NCI-H128 (cell line): ENCODE measurements around the gene FTO.

Source experiments
- DNase-seq: peaks from one replicate; lab custom pipeline; 2025; ENCODE audit not compliant: unreplicated experiment; lab: John Stamatoyannopoulos, UW

Gene FTO

GRCh38 chr16:53924331-53925106, 220.6 kb downstream of the FTO start:
- no peak for DNase-seq

DNA sequence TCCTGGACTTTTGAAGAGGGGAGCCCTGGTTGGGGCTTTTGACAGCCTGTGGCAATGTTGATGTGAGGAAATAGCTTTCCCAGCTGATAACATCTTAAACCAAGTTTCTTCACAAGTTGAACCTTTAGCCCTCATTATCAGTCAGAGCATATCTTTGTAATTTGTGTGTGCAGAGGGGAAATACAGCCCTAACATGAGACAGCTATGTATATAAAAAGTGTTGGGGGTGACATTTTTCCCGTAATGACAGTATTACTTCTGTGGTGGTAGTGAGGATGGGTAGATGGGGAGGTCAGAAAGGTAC, 221.1 kb downstream of the FTO start:
- no peak for DNase-seq

- no peak for DNase-seq
Observed at GRCh38 chr16:53925526-53925925, 221.6 kb downstream of the FTO start.

GRCh38 chr16:53926209-53926608, 222.3 kb downstream of the FTO start:
- DNase-seq: no peak

DNA sequence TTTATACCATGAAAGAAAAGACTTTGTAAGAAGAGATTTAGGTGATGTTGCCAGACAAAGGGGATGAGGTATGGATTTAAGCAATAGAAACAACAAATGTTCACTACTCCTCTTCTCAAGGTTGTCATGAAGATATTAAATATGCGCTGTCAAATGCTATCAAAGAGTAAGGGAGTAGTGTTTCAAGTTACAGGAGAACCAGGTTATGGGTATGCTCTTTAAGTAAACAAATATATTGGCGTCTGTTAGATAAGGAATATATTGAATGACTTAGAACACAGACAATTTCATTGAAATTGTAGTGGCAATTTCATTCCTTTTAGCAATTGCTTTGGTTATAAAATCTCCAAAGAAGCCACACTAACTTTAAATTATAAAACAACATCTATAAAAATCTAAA, 229.0 kb downstream of the FTO start:
- DNase-seq: no peak

GRCh38 chr16:53933407-53933806, 229.5 kb downstream of the FTO start:
- DNase-seq: no peak

GRCh38 chr16:53936052-53936451, 232.1 kb downstream of the FTO start:
- DNase-seq: no peak

DNA sequence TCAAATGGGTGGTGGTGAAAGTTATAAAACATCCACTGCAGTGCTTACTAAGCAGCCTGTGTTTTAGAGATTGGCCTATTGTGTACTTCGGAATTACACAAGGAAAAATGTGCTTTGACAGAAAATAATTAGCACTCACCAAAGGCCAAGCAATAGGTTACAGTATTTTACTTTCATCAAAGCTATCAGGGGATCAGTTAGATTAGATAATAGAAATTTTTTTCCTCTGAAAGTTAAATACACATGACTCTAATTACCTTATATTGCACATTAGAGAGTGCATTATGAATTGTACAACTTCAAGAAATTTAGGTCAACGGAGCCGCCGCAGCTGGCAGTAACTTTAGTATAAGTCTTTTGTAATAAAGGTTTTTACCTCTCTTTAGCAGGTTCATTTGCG, 232.6 kb downstream of the FTO start:
- DNase-seq: no peak

GRCh38 chr16:53937161-53937880, 233.4 kb downstream of the FTO start:
- no peak for DNase-seq

DNA sequence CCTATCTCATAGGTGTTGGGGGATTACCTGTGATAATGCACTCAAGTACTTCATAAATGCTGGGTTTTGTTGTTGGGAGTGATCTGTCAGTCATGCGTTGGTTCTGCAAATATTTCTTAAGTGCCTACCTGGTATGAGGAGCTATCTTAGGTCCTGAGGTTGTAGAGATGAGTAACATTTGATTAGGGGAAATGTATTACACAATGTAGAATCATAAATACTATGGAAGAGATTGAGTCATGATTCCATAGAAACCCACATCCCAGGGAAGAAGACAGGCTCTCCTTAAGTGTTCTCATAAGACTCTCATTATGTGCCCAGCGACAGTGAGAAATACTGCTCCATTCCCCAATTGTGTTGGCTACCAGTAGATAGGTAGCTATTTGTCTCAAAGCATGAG, 240.1 kb downstream of the FTO start:
- DNase-seq: no peak

- DNase-seq: no peak
Observed at GRCh38 chr16:53945996-53946395, 242.0 kb downstream of the FTO start.

DNA sequence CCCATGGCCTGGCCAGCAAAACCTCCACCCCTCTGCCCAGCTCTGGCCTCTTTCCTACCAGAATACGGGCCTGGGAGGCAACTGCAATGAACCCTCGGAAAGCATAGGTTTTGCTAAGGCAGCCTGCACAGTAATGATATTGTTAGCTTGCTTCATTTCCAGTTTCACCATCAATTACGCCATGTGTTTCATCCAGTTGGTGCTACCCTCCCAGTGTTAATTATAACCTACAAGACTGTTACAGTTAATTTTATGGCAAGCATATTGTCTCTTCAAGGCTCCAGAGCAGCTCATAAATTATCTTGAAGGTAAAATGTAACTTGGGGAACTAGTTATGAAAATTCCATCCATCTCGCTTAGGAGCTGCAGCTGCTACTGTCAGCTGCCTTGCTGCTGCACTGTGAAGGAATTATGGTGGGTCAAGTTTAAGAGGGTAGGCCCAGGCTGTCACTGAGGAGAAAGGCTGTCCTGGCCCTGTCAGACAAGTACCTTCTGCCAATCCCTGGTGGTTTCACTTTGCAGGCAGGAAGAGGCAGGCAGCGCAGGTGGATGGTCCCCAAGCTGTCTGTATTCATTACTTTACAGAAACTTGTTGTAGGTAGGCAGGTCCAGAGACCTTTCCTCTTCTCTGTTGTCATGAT, 242.9 kb downstream of the FTO start:
- no peak for DNase-seq

DNA sequence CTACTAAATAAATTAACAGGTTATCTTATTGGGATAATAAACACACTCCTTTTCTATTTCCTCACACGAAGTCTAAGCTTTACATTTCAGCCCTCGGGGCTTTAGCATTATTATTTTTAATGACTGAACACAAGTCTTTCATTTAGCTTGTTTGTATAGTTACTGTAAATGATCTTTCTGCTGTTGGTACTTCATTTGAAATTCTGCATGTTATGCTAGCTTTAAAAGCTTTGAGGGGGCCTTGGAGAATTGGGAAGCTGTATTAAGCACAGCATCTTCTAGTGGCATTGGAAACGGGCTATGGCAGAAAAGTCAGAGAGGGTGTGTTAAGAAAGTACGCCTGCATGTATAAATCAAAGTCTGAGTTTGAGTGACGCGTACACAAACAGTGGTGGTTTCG, 243.7 kb downstream of the FTO start:
- peak; percentile 42 for DNase-seq

DNA sequence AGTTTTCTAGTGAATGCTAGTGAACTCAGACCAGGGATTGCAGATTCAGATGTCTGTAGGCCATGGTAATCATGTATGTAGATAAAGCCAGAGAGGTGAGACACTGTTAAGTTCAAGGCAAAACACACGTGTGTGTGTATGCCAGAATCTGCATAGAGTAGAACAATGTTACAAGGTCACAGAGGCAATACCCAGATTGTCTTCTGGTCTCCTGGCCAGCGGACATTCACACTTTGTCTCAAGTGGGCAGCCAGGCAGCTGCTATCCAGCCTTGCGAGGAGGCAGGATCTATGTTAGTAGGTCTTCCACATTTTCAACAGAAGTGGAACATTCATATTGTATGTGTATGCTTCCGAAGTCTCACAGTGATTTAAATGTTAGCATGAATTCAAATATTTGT, 244.4 kb downstream of the FTO start:
- DNase-seq: no peak

DNA sequence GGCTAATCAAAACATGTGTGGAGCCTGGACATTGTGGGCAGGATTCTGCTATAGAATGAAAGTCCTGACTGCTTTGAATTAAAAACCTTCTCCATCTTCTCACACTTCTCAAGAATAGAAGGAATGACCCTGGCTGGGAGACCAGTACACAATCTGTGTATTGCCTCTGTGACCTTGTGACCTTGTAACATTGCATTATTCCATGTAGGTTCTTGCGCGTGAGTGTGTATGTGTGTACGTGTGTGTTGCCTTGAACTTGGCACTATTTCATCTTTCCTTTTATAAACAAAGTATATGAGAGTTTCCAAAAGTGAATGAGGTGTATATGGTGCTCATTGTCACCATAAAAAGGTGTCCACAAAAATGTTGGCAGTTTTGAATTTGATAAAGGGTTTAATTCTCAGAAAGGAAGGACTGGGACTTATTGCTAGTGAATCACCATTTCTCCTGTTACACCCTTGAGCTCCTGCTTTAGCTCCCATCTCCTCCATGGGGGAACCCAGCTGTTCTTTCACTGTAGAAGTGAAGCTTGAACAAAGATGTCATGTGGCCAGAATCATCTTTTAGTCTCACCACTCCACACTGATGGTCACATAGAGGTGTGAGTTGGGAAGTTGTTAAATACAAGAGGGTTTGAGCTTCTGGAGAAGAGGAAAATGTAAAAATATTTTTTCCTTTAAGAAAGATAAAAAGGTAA, 244.9 kb downstream of the FTO start:
- no peak for DNase-seq

- no peak for DNase-seq
Observed at GRCh38 chr16:53949715-53950410, 245.9 kb downstream of the FTO start.

GRCh38 chr16:53950677-53951076, 246.7 kb downstream of the FTO start:
- no peak for DNase-seq

- no peak for DNase-seq
Observed at GRCh38 chr16:53952215-53953208, 248.6 kb downstream of the FTO start.

- no peak for DNase-seq
Observed at GRCh38 chr16:53953336-53953735, 249.4 kb downstream of the FTO start.
